ENCODE measurements around the gene KCTD20. TPM values are rescaled to one million over a fixed set of nuclear protein-coding genes. Genes with fewer than 3 reads are reported as not detected.

The KCTD20 gene
- polyA plus RNA-seq, 1 donor from 2014 or later, result 32.4 TPM

DNA sequence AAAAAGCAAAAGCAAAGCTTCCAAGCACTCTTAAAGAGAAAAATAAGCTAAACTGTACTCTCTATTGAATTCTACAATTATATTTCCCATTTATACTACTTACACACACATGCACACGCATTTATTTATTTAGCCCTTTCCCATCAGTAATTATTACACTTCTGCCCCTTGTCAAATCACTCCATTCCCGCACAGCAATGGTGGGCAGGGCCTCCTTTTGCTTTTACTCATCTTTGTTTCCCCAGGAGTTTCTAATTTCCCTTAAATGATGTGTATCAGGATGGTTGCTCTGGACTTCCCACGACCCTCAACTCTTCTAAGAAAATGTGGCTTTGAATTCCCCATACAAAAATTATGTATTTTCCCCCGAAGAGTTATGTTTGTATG lies 20.1 kb upstream of the KCTD20 start:
- no peaks in the 10 kb centered on the region for H4K20me1 ChIP-seq (ENCODE audit: insufficient read depth)
- peak overlapping the region; percentile 67 for H2AFZ ChIP-seq (ENCODE audit: low read depth, low read length)
- no peaks in the 10 kb centered on the region for H3K79me2 ChIP-seq (replicated peaks; ENCODE audit: insufficient read depth, low read length)
- H3K27me3 ChIP-seq (ENCODE audit: insufficient read depth, low read depth, low read length), result no peaks in the 10 kb centered on the region
- H3F3A ChIP-seq (ENCODE audit: insufficient read depth, low read length, poor library complexity, severe bottlenecking), result no peaks in the 10 kb centered on the region
- H3K4me2 ChIP-seq (ENCODE audit: low read length), result peak overlapping the region; percentile 69
- H3K4me3 ChIP-seq (ENCODE audit: low read length), result peak overlapping the region; percentile 64
- H3K9me3 ChIP-seq (ENCODE audit: low read length), result no peaks in the 10 kb centered on the region
- peak overlapping the region; percentile 44 for H3K9ac ChIP-seq (ENCODE audit: low read length)
- peak overlapping the region; percentile 45 for H3K27ac ChIP-seq (ENCODE audit: low read length)
- no peaks in the 10 kb centered on the region for H3K36me3 ChIP-seq (ENCODE audit: insufficient read depth, low read length)
- TF ChIP-seq TAF1 (IDR thresholded peaks at IDR 0.05; ENCODE audit: low read depth) (no peak), MXI1 (conservative IDR thresholded peaks at IDR 0.05; ENCODE audit: poor library complexity, severe bottlenecking) (no peak), SMC3 (conservative IDR thresholded peaks at IDR 0.05; ENCODE audit: poor library complexity) (no peak)
- H3K9me2 ChIP-seq (ENCODE audit: insufficient read depth, low read length), result no peaks in the 10 kb centered on the region

DNA sequence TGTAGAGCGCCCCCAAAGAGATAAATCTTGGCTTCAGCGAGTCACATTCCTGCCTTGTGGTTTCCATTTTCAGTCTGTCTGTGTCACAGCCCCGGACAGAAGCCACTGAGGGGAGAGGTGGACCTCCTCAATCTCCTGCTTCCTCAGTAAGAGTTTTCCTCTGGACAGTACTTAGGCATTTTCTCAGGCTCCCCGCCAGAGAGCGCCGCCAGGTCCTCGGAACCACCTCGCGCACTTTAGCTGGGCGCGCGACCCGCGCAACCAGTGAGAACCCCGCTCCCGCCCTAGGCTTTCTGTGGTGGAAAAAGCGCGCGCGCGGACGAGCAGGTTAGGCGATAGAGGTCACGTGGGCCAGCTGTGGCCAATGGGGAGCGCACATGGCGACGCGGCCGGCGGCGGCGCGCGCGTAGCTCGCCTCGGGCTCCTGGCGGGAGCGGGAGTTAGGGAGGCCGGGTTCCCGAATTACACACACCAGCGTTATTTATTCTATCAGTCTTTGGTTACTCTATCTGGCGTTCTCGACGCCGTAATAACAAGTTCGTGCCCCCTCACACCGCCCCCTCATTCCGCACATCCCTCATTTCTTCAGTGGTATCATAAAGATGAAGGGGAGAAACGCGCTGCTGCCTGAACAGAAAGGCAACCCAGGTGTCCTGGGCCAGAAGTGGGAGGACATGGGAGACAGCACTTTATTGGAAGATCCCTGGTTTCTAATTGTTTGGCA lies 19.5 kb upstream of the KCTD20 start:
- peak overlapping the region; percentile 62 for H3K27ac ChIP-seq (ENCODE audit: low read length)
- H4K20me1 ChIP-seq (ENCODE audit: insufficient read depth), result no peaks in the 10 kb centered on the region
- H3K4me2 ChIP-seq (ENCODE audit: low read length), result peak overlapping the region; percentile 69
- no peaks in the 10 kb centered on the region for H3K9me2 ChIP-seq (ENCODE audit: insufficient read depth, low read length)
- H3F3A ChIP-seq (ENCODE audit: insufficient read depth, low read length, poor library complexity, severe bottlenecking), result no peaks in the 10 kb centered on the region
- peak overlapping the region; percentile 74 for H2AFZ ChIP-seq (ENCODE audit: low read depth, low read length)
- H3K9me3 ChIP-seq (ENCODE audit: low read length), result no peaks in the 10 kb centered on the region
- H3K79me2 ChIP-seq (replicated peaks; ENCODE audit: insufficient read depth, low read length), result no peaks in the 10 kb centered on the region
- no peaks in the 10 kb centered on the region for H3K36me3 ChIP-seq (ENCODE audit: insufficient read depth, low read length)
- TF ChIP-seq EZH2 (IDR thresholded peaks at IDR 0.05; ENCODE audit: borderline replicate concordance, insufficient read depth, low read length, poor library complexity, severe bottlenecking), result no peak
- TF ChIP-seq POLR2AphosphoS5 (IDR thresholded peaks at IDR 0.05), result peak; percentile 82
- peak; percentile 93 for TF ChIP-seq SMC3 (conservative IDR thresholded peaks at IDR 0.05; ENCODE audit: poor library complexity)
- TF ChIP-seq EP300 (conservative IDR thresholded peaks at IDR 0.05; ENCODE audit: poor library complexity, severe bottlenecking), result peak; percentile 19
- TF ChIP-seq, protein P1, sequence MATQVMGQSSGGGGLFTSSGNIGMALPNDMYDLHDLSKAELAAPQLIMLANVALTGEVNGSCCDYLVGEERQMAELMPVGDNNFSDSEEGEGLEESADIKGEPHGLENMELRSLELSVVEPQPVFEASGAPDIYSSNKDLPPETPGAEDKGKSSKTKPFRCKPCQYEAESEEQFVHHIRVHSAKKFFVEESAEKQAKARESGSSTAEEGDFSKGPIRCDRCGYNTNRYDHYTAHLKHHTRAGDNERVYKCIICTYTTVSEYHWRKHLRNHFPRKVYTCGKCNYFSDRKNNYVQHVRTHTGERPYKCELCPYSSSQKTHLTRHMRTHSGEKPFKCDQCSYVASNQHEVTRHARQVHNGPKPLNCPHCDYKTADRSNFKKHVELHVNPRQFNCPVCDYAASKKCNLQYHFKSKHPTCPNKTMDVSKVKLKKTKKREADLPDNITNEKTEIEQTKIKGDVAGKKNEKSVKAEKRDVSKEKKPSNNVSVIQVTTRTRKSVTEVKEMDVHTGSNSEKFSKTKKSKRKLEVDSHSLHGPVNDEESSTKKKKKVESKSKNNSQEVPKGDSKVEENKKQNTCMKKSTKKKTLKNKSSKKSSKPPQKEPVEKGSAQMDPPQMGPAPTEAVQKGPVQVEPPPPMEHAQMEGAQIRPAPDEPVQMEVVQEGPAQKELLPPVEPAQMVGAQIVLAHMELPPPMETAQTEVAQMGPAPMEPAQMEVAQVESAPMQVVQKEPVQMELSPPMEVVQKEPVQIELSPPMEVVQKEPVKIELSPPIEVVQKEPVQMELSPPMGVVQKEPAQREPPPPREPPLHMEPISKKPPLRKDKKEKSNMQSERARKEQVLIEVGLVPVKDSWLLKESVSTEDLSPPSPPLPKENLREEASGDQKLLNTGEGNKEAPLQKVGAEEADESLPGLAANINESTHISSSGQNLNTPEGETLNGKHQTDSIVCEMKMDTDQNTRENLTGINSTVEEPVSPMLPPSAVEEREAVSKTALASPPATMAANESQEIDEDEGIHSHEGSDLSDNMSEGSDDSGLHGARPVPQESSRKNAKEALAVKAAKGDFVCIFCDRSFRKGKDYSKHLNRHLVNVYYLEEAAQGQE (IDR thresholded peaks at IDR 0.05; ENCODE audit: borderline replicate concordance), result peak; percentile 21
- TF ChIP-seq, protein P2, sequence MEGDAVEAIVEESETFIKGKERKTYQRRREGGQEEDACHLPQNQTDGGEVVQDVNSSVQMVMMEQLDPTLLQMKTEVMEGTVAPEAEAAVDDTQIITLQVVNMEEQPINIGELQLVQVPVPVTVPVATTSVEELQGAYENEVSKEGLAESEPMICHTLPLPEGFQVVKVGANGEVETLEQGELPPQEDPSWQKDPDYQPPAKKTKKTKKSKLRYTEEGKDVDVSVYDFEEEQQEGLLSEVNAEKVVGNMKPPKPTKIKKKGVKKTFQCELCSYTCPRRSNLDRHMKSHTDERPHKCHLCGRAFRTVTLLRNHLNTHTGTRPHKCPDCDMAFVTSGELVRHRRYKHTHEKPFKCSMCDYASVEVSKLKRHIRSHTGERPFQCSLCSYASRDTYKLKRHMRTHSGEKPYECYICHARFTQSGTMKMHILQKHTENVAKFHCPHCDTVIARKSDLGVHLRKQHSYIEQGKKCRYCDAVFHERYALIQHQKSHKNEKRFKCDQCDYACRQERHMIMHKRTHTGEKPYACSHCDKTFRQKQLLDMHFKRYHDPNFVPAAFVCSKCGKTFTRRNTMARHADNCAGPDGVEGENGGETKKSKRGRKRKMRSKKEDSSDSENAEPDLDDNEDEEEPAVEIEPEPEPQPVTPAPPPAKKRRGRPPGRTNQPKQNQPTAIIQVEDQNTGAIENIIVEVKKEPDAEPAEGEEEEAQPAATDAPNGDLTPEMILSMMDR (IDR thresholded peaks at IDR 0.05; ENCODE audit: poor library complexity, severe bottlenecking), result peak; percentile 91
- TF ChIP-seq RAD21 (conservative IDR thresholded peaks at IDR 0.05), result peak; percentile 82
- TF ChIP-seq MXI1 (conservative IDR thresholded peaks at IDR 0.05; ENCODE audit: poor library complexity, severe bottlenecking), result peak; percentile 52
- TF ChIP-seq TAF1 (IDR thresholded peaks at IDR 0.05; ENCODE audit: low read depth), result peak; percentile 59
- H3K4me3 ChIP-seq (ENCODE audit: low read length), result peak overlapping the region; percentile 64
- no peaks in the 10 kb centered on the region for H3K27me3 ChIP-seq (ENCODE audit: insufficient read depth, low read depth, low read length)
- peak overlapping the region; percentile 61 for H3K9ac ChIP-seq (ENCODE audit: low read length)
